SKM-1 treated with dmso at 0.1 percent for 144 hours (cell line): ENCODE data around the gene ZNF419.
A peak's percentile ranks its signal among the peaks of the same experiment; 100 is the strongest.
"Not testable (repeated sequence)": the region's sequence is repeated elsewhere in the genome, so short reads cannot be mapped to it uniquely, and the experiment has no call there.

Source experiments
- DNase-seq: peaks from one replicate; lab custom pipeline; 2025; ENCODE audit not compliant: unreplicated experiment; lab: John Stamatoyannopoulos, UW

ZNF419 gene

GRCh38 chr19:57487477-57488298 is at the start of gene ZNF419:
ZNF419 (plus strand) TSS chr19:57487750; CDS start chr19:57487951, 201 bp downstream.
- peak; percentile 25 for DNase-seq

GRCh38 chr19:57437931-57438330 is 49.6 kb upstream of the ZNF419 start:
- DNase-seq: no peak

- no peak for DNase-seq
Observed at GRCh38 chr19:57438925-57439324, 48.6 kb upstream of the ZNF419 start.

- no peak for DNase-seq
Observed at GRCh38 chr19:57441979-57442752, 45.4 kb upstream of the ZNF419 start.

GRCh38 chr19:57443121-57443696 is 44.3 kb upstream of the ZNF419 start:
- DNase-seq: no peak

- DNase-seq: no peak
Observed at GRCh38 chr19:57452307-57452706, 35.2 kb upstream of the ZNF419 start.

- DNase-seq: peak; percentile 9
Observed at GRCh38 chr19:57465680-57466381, 21.7 kb upstream of the ZNF419 start.

GRCh38 chr19:57466489-57466888 is 21.1 kb upstream of the ZNF419 start:
- DNase-seq: no peak

- no peak for DNase-seq
Observed at GRCh38 chr19:57473646-57474045, 13.9 kb upstream of the ZNF419 start.

GRCh38 chr19:57477191-57478008 is 10.2 kb upstream of the ZNF419 start, which contains the start of gene ZNF772:
ZNF772 (minus strand) TSS chr19:57477566; CDS start chr19:57477309, 257 bp downstream.
- DNase-seq: peak; percentile 83

- DNase-seq: not testable (repeated sequence)
Observed at GRCh38 chr19:57488299-57488644, 722 bp downstream of the ZNF419 start.

- not testable (repeated sequence) for DNase-seq
Observed at GRCh38 chr19:57499332-57499679, 11.8 kb downstream of the ZNF419 start.

GRCh38 chr19:57499680-57500395 is 12.3 kb downstream of the ZNF419 start, which contains the start of gene ZNF773:
ZNF773 (plus strand) TSS chr19:57499938; CDS start chr19:57500081, 143 bp downstream.
- peak; percentile 69 for DNase-seq

- DNase-seq: not testable (repeated sequence)
Observed at GRCh38 chr19:57500400-57500799, 12.8 kb downstream of the ZNF419 start.

GRCh38 chr19:57506163-57506562 is 18.6 kb downstream of the ZNF419 start:
- DNase-seq: no peak

GRCh38 chr19:57511484-57511883 is 23.9 kb downstream of the ZNF419 start:
- DNase-seq: no peak

- DNase-seq: no peak
Observed at GRCh38 chr19:57512845-57513244, 25.3 kb downstream of the ZNF419 start.

GRCh38 chr19:57515255-57515654 is 27.7 kb downstream of the ZNF419 start:
- no peak for DNase-seq

GRCh38 chr19:57518021-57518420 is 30.5 kb downstream of the ZNF419 start:
- not testable (repeated sequence) for DNase-seq
